ENCODE results near the gene FBXW7.

DNA sequence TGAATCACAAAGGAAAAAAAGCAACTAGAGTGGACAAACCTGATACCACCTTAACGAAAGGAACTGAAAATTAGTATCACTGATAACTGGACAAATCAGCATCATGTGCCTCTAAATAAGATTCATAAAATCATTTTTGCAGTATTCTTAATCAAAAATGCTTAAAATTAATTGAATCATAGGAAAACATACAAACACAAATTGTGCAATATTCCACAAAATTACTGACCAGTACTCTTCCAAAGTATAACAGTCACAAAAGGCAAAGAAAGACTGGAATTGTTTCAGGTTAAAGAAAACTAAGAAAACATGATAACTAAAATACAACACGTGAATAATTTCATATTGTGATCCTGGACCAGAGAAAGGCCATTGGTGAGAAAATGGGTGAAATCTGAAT lies 27.1 kb downstream of the FBXW7 start:
- TF ChIP-seq, protein P1, sequence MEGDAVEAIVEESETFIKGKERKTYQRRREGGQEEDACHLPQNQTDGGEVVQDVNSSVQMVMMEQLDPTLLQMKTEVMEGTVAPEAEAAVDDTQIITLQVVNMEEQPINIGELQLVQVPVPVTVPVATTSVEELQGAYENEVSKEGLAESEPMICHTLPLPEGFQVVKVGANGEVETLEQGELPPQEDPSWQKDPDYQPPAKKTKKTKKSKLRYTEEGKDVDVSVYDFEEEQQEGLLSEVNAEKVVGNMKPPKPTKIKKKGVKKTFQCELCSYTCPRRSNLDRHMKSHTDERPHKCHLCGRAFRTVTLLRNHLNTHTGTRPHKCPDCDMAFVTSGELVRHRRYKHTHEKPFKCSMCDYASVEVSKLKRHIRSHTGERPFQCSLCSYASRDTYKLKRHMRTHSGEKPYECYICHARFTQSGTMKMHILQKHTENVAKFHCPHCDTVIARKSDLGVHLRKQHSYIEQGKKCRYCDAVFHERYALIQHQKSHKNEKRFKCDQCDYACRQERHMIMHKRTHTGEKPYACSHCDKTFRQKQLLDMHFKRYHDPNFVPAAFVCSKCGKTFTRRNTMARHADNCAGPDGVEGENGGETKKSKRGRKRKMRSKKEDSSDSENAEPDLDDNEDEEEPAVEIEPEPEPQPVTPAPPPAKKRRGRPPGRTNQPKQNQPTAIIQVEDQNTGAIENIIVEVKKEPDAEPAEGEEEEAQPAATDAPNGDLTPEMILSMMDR (IDR thresholded peaks at IDR 0.05), result no peak
- TF ChIP-seq POLR2A (IDR thresholded peaks at IDR 0.05), result no peak
